ENCODE measurements around the gene DEPDC4. TPM values are rescaled to one million over a fixed set of nuclear protein-coding genes. Genes with fewer than 3 reads are reported as not detected.
"Not testable (repeated sequence)": the region's sequence is repeated elsewhere in the genome, so short reads cannot be mapped to it uniquely, and the experiment has no call there.

The DEPDC4 gene
- total RNA-seq (2014; rRNA removed) (0.29 and 2.0 TPM in 2 replicates), Bru-seq, nascent RNA (percentile 51 among the genes with signal in this experiment), BruChase-seq, experiment 1, labeled RNA remaining after a 6-hour chase (percentile 42 among the genes with signal in this experiment), BruChase-seq, experiment 2, labeled RNA remaining after a 2-hour chase (percentile 40 among the genes with signal in this experiment)
- long read RNA-seq, partial matches to known transcripts = 1 of 12 reads
- long read RNA-seq, other reads (novel, unspliced or antisense) = 10 of 12 reads

- H3K9me3 ChIP-seq (ENCODE audit: low read length) = no peaks in the 10 kb centered on the region
- H3K36me3 ChIP-seq (ENCODE audit: low read depth, low read length) = no peaks in the 10 kb centered on the region
- ATAC-seq (peak; percentile 83), DNase-seq (peak; percentile 99)
- H2AFZ ChIP-seq (ENCODE audit: low read length) = peak within 1 kb of the TSS; percentile 93
- no peaks in the 10 kb centered on the region for H3K9me2 ChIP-seq (replicated peaks; ENCODE audit: low read length)
- H3K9ac ChIP-seq (ENCODE audit: low read length) = peak within 1 kb of the TSS; percentile 87
- no peaks in the 10 kb centered on the region for H3K27me3 ChIP-seq (ENCODE audit: low read length)
- TF ChIP-seq CTCF (conservative IDR thresholded peaks at IDR 0.05; ENCODE audit: low read depth, low read length) (no peak), EZH2phosphoT487 (IDR thresholded peaks at IDR 0.05; ENCODE audit: borderline replicate concordance, low read length) (no peak), EZH2 (IDR thresholded peaks at IDR 0.05; ENCODE audit: low read length, unreplicated experiment) (no peak)
- CTCF ChIA-PET = interaction anchor here (0.6 kb wide), 3 partner anchors 12 to 70 kb away, joined by 3 to 5 read pairs (median 3); no protein-coding TSS in a partner anchor
- no peaks in the 10 kb centered on the region for H3F3A ChIP-seq (ENCODE audit: low read length, unreplicated experiment)
- peaks cover 17% of the 10 kb centered on the region for H3K4me1 ChIP-seq (ENCODE audit: insufficient read depth, low read length)
- H3K4me2 ChIP-seq (ENCODE audit: low read length) = peak within 1 kb of the TSS; percentile 90
- peak within 1 kb of the TSS; percentile 68 for H3K27ac ChIP-seq (ENCODE audit: low read length)
- peak within 1 kb of the TSS; percentile 92 for H3K4me3 ChIP-seq (ENCODE audit: low read length)
- POLR2A ChIA-PET (ENCODE audit: unreplicated experiment) = interaction anchor here (0.5 to 0.7 kb wide), 9 partner anchors 9 to 1910 kb away, joined by 3 to 34 read pairs (median 5); no protein-coding TSS in a partner anchor
- peaks cover 48% of the 10 kb centered on the region for H3K79me2 ChIP-seq (ENCODE audit: low read length)
- peaks cover 13% of the 10 kb centered on the region for H4K20me1 ChIP-seq (ENCODE audit: low read length)
- intact Hi-C loops (cut with micrococcal nuclease) = loop anchor here (1.0 kb wide), 4 partner anchors 33 to 307 kb away; partner anchors contain the start of gene ACTR6
- no TSS peak for BruUV-seq (replicated peaks)
Measured at GRCh38 chr12:100266835-100267602, at the start of gene DEPDC4, which contains the start of gene SCYL2. Gene DEPDC4, minus strand, starts transcription at chr12:100267079. Its CDS starts 3 bp downstream, at chr12:100267076. Gene SCYL2, plus strand, starts transcription at chr12:100267177. Its CDS starts 15,794 bp downstream, at chr12:100282971.

DNA sequence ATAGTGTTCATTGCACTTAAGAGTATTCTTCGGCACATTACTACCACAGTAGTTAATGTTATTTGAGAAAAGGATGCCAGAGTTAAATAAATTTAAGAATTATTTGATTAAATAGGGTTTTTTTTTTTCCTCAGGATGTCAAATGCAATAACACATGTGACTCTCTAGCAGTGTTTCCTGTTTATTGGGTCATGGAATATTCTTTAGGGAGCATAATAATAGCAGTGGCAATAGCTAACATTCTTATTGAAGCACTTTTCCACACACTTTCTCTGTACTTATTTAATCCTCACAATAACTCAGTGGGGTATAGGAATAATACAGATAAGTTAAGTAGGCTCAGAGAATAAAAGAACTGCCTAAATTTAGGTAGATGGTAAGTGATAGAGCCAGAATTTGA is 44.4 kb upstream of the DEPDC4 start:
- no TSS peak for BruUV-seq (replicated peaks)
- H3K9me3 ChIP-seq (ENCODE audit: low read length) = no peaks in the 10 kb centered on the region
- peaks cover 7% of the 10 kb centered on the region; the same call in 1 of the 2 replicates for H3K36me3 ChIP-seq (ENCODE audit: low read depth, low read length)
- POLR2A ChIA-PET (ENCODE audit: unreplicated experiment) = no interaction called here
- ATAC-seq = no peak
- no peaks in the 10 kb centered on the region for H3K27me3 ChIP-seq (ENCODE audit: low read length)
- H4K20me1 ChIP-seq (ENCODE audit: low read length) = no peaks in the 10 kb centered on the region
- H3K4me3 ChIP-seq (ENCODE audit: low read length) = no peak overlapping the region
- no peaks in the 10 kb centered on the region for H3K79me2 ChIP-seq (ENCODE audit: low read length)
- intact Hi-C loops (cut with micrococcal nuclease) = no loop called here
- no peak overlapping the region for H3K27ac ChIP-seq (ENCODE audit: low read length)
- DNase-seq = no peak
- no peak overlapping the region for H3K9ac ChIP-seq (ENCODE audit: low read length)
- no peak overlapping the region for H3K4me2 ChIP-seq (ENCODE audit: low read length)
- no peak for TF ChIP-seq EZH2phosphoT487 (IDR thresholded peaks at IDR 0.05; ENCODE audit: borderline replicate concordance, low read length)
- no peak for TF ChIP-seq EZH2 (IDR thresholded peaks at IDR 0.05; ENCODE audit: low read length, unreplicated experiment)
- no peak for TF ChIP-seq CTCF (conservative IDR thresholded peaks at IDR 0.05; ENCODE audit: low read depth, low read length)
- H3F3A ChIP-seq (ENCODE audit: low read length, unreplicated experiment) = no peaks in the 10 kb centered on the region
- CTCF ChIA-PET = no interaction called here
- H3K9me2 ChIP-seq (replicated peaks; ENCODE audit: low read length) = no peaks in the 10 kb centered on the region
- H3K4me1 ChIP-seq (ENCODE audit: insufficient read depth, low read length) = no peaks in the 10 kb centered on the region
- no peak overlapping the region for H2AFZ ChIP-seq (ENCODE audit: low read length)

- DNase-seq; H3K9me3 ChIP-seq (ENCODE audit: low read length); H3K27ac ChIP-seq (ENCODE audit: low read length); H3F3A ChIP-seq (ENCODE audit: low read length, unreplicated experiment); H3K9me2 ChIP-seq (replicated peaks; ENCODE audit: low read length); ATAC-seq; H3K4me1 ChIP-seq (ENCODE audit: insufficient read depth, low read length); H3K36me3 ChIP-seq (ENCODE audit: low read depth, low read length); H3K79me2 ChIP-seq (ENCODE audit: low read length); H4K20me1 ChIP-seq (ENCODE audit: low read length); POLR2A ChIA-PET (ENCODE audit: unreplicated experiment); H3K4me2 ChIP-seq (ENCODE audit: low read length); H3K9ac ChIP-seq (ENCODE audit: low read length); H3K27me3 ChIP-seq (ENCODE audit: low read length); H3K4me3 ChIP-seq (ENCODE audit: low read length); intact Hi-C loops (cut with micrococcal nuclease); H2AFZ ChIP-seq (ENCODE audit: low read length); BruUV-seq (replicated peaks); CTCF ChIA-PET: not testable (repeated sequence)
Measured at GRCh38 chr12:100308138-100308537, 41.3 kb upstream of the DEPDC4 start.

DNA sequence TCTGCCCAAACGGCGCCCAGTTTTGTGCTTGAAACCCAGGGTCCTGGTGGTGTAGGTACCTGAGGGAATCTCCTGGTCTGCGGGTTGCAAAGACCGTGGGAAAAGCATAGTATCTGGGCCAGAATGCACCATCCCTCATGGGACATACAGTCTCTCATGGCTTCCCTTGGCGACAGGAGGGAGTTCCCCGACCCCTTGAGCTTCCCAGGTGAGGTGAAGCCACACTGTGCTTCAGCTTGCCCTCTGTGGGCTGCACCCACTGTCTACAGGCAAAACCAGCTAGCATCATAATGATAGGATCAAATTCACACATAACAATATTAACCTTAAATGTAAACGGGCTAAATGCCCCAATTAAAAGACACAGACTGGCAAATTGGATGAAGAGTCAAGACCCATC is 37.5 kb upstream of the DEPDC4 start:
- CTCF ChIA-PET; DNase-seq; POLR2A ChIA-PET (ENCODE audit: unreplicated experiment); H4K20me1 ChIP-seq (ENCODE audit: low read length); H3K79me2 ChIP-seq (ENCODE audit: low read length); H3K4me3 ChIP-seq (ENCODE audit: low read length); ATAC-seq; intact Hi-C loops (cut with micrococcal nuclease); H3K9me2 ChIP-seq (replicated peaks; ENCODE audit: low read length); H3K4me2 ChIP-seq (ENCODE audit: low read length); H3K27ac ChIP-seq (ENCODE audit: low read length); H3K9ac ChIP-seq (ENCODE audit: low read length); H2AFZ ChIP-seq (ENCODE audit: low read length); H3K9me3 ChIP-seq (ENCODE audit: low read length); H3K4me1 ChIP-seq (ENCODE audit: insufficient read depth, low read length); H3F3A ChIP-seq (ENCODE audit: low read length, unreplicated experiment); BruUV-seq (replicated peaks); H3K27me3 ChIP-seq (ENCODE audit: low read length): not testable (repeated sequence)
- H3K36me3 ChIP-seq (ENCODE audit: low read depth, low read length) = peaks cover 15% of the 10 kb centered on the region
